ENCODE results near the gene MAP2K1.

DNA sequence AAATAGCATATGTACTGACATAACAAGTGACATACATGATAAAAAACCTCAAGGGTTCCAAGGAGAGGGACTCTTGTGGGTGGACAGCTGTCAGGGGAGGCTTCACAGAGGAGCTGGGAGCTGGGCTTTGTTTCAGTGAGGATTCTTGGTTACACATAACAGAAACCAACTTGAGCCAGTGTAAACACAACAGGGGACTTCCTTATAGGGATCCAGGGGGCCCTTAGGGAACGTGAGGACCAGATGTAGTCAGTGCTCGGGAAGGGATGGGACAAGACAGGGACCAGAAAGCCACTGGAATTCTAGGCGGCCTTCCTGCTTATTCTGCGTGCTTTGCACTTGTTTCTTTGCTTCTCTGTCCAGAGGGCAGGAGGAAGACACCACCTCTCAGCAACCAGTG lies 75.9 kb downstream of the MAP2K1 start:
- TF ChIP-seq CTCF (conservative IDR thresholded peaks at IDR 0.05 in 1 of 2, IDR thresholded peaks at IDR 0.05 in 1 of 2; ENCODE audit: low read depth in 1 of 2, low read length in 2 of 2) (no peak), EZH2 (IDR thresholded peaks at IDR 0.05; ENCODE audit: low read length, missing control alignments) (no peak)

Data from fibroblast of lung (primary cell).